Measurements from ENCODE around the gene GBE1. TPM values are rescaled to one million over a fixed set of nuclear protein-coding genes. Genes with fewer than 3 reads are reported as not detected.

The GBE1 gene
- total RNA-seq, 5 donors from 2014 or later (not counting 1 experiment from before 2014, with no cell fraction given), result 8.1 to 9.2 (median 8.7) TPM

DNA sequence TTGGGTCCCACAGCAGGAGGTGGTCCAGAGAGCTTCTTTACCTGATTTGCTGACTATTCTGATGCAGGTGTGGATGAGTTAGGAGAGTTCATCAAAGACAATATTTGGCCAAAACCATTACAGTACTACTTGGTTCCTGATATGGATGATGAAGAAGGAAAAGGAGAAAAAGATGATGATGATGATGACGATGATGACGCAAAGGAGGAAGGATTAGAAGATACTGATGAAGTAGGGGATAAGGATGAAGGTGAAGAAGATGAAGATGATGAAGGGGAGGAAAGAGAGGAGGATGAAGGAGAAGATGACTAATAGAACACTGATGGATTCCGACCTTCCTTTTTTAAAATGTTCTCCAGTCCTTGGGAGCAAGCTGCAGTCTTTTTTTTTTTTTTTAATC lies 148.7 kb downstream of the GBE1 start:
- H3K27me3 Mint-ChIP-seq, result no peaks in the 10 kb centered on the region
- no peak overlapping the region for H3K27ac Mint-ChIP-seq
- H3K36me3 ChIP-seq (ENCODE audit: control insufficient read depth in 2 of 2, extremely low read depth in 1 of 2, insufficient read depth in 1 of 2, low read length in 1 of 2), result no peaks in the 10 kb centered on the region
- DNase-seq (no peak), ATAC-seq (replicated peaks in 1 of 4) (no peak)
- WGBS (ENCODE audit: insufficient coverage), result 94% methylated on average over 2 of the region's 3 CpGs
- H3K4me1 Mint-ChIP-seq, result no peaks in the 10 kb centered on the region
- H3K9me3 ChIP-seq, result no peaks in the 10 kb centered on the region
- no peak overlapping the region for H3K4me3 ChIP-seq (ENCODE audit: control insufficient read depth in 1 of 2, extremely low read depth in 1 of 2, low read length in 1 of 2)
- H3K27me3 ChIP-seq (replicated peaks in 1 of 2; ENCODE audit: control insufficient read depth in 2 of 2, extremely low read depth in 1 of 2, insufficient read depth in 2 of 2, low read length in 1 of 2), result no peaks in the 10 kb centered on the region
- no peaks in the 10 kb centered on the region for H3K9me3 Mint-ChIP-seq
- ChIA-PET CTCF (no interaction called here), POLR2A (no interaction called here)
- no peaks in the 10 kb centered on the region for H3K4me1 ChIP-seq (ENCODE audit: control insufficient read depth in 1 of 2, extremely low read depth in 1 of 2, insufficient read depth in 2 of 2, low read length in 2 of 2)
- H3K4me3 Mint-ChIP-seq, result no peak overlapping the region
- peaks cover 5% of the 10 kb centered on the region for H3K36me3 Mint-ChIP-seq
- H3K27ac ChIP-seq (ENCODE audit: low read length), result no peak overlapping the region

DNA sequence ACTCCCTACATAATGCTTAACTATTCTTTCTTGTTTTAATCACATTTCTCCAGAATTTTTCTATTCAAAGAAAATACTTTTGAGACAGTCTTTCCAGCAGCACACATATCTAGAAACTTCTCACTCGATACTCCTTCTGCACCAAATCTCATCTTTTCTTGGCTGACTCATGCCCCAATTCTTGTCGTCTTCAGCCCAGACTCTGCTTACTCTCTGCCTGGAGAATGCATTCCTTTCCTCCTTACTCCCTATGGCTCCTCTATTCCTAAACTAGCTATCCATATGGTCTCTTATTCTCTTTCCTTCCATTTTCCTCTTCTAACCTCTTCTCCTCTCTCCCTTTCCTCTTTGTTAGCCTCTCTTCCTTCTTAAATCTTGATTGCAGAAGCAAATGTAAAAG lies 158.7 kb downstream of the GBE1 start:
- Histone ChIP-seq H3K27me3 (replicated peaks in 1 of 2; ENCODE audit: control insufficient read depth in 2 of 2, extremely low read depth in 1 of 2, insufficient read depth in 2 of 2, low read length in 1 of 2) (no peaks in the 10 kb centered on the region), H3K9me3 (no peaks in the 10 kb centered on the region), H3K36me3 (ENCODE audit: control insufficient read depth in 2 of 2, extremely low read depth in 1 of 2, insufficient read depth in 1 of 2, low read length in 1 of 2) (no peaks in the 10 kb centered on the region), H3K4me1 (ENCODE audit: control insufficient read depth in 1 of 2, extremely low read depth in 1 of 2, insufficient read depth in 2 of 2, low read length in 2 of 2) (no peaks in the 10 kb centered on the region), H3K27ac (ENCODE audit: low read length) (no peak overlapping the region), H3K4me3 (ENCODE audit: control insufficient read depth in 1 of 2, extremely low read depth in 1 of 2, low read length in 1 of 2) (no peak overlapping the region)
- WGBS (ENCODE audit: insufficient coverage), result 92% methylated on average over 2 of the region's 2 CpGs
- H3K27me3 Mint-ChIP-seq, result no peaks in the 10 kb centered on the region
- POLR2A ChIA-PET, result no interaction called here
- no peaks in the 10 kb centered on the region for H3K4me1 Mint-ChIP-seq
- no peak overlapping the region for H3K4me3 Mint-ChIP-seq
- CTCF ChIA-PET, result interaction anchor here in 1 of 2 donors (0.6 kb wide), 1 partner anchor 428 kb away, joined by 4 read pairs; no protein-coding TSS in a partner anchor
- no peaks in the 10 kb centered on the region for H3K9me3 Mint-ChIP-seq
- H3K27ac Mint-ChIP-seq, result no peak overlapping the region
- no peak for ATAC-seq (replicated peaks in 1 of 4)
- no peaks in the 10 kb centered on the region for H3K36me3 Mint-ChIP-seq
- DNase-seq, result no peak

DNA sequence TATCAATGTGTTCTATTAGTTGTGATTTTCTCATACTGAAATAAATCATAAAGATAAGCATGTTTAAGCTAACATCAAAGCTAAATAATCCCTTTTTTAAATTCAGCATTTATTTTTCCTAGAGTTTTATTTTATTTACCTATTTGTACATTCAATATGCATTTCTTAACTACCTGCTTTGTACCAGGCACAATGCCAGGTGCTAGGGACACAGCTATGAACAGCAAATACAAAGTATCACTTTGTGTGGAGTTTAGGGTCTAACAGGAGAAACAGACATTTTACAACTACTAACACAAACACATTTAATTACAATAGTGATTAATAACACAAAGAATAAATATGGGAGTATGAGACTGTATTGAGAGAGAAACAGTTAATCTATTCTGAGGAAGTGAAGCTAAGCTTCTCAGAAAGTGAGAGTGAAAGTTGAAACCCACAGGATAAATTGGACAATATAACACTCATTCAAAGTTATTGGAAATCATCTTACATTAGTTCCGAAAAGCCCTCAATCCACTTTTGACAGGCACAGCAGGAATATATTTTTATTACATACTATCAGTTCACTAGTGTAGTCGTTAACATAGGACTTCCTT lies 159.6 kb downstream of the GBE1 start:
- Histone ChIP-seq H3K4me1 (ENCODE audit: control insufficient read depth in 1 of 2, extremely low read depth in 1 of 2, insufficient read depth in 2 of 2, low read length in 2 of 2) (no peaks in the 10 kb centered on the region), H3K4me3 (ENCODE audit: control insufficient read depth in 1 of 2, extremely low read depth in 1 of 2, low read length in 1 of 2) (no peak overlapping the region), H3K36me3 (ENCODE audit: control insufficient read depth in 2 of 2, extremely low read depth in 1 of 2, insufficient read depth in 1 of 2, low read length in 1 of 2) (no peaks in the 10 kb centered on the region), H3K27ac (ENCODE audit: low read length) (no peak overlapping the region), H3K27me3 (replicated peaks in 1 of 2; ENCODE audit: control insufficient read depth in 2 of 2, extremely low read depth in 1 of 2, insufficient read depth in 2 of 2, low read length in 1 of 2) (no peaks in the 10 kb centered on the region), H3K9me3 (no peaks in the 10 kb centered on the region)
- no peak for DNase-seq
- H3K36me3 Mint-ChIP-seq, result no peaks in the 10 kb centered on the region
- ChIA-PET CTCF (interaction anchor here in 1 of 2 donors (0.6 kb wide), 1 partner anchor 429 kb away, joined by 4 read pairs; no protein-coding TSS in a partner anchor), POLR2A (no interaction called here)
- no peaks in the 10 kb centered on the region for H3K27me3 Mint-ChIP-seq
- no CpG with 5 or more reads among the region's 2 CpGs for WGBS (ENCODE audit: insufficient coverage)
- no peak for ATAC-seq (replicated peaks in 1 of 4)
- H3K9me3 Mint-ChIP-seq, result no peaks in the 10 kb centered on the region
- no peak overlapping the region for H3K27ac Mint-ChIP-seq
- H3K4me3 Mint-ChIP-seq, result no peak overlapping the region
- H3K4me1 Mint-ChIP-seq, result no peaks in the 10 kb centered on the region

DNA sequence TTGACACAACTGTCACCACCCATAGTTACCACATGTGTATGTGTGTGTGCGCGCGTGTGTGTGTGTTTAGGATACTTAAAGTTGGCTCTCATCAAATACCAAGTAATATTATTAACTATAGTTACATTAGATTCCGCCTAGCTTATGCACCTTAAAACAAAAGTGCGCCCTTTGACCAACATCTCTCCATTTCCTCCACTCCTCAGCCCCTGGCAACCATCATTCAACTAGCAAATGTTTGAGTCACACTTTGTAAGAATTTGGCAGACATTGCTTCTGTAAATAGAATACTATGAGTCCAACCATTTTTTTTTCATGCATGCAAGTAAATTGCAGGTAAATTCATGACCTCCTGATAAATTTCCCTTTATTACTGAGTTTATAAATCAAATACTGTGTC lies 169.3 kb downstream of the GBE1 start:
- Mint-ChIP-seq H3K4me3 (no peak overlapping the region), H3K4me1 (no peaks in the 10 kb centered on the region), H3K9me3 (no peaks in the 10 kb centered on the region), H3K36me3 (peaks cover 20% of the 10 kb centered on the region), H3K27me3 (no peaks in the 10 kb centered on the region), H3K27ac (no peak overlapping the region)
- ChIA-PET CTCF (no interaction called here), POLR2A (no interaction called here)
- no peaks in the 10 kb centered on the region for H3K36me3 ChIP-seq (ENCODE audit: control insufficient read depth in 2 of 2, extremely low read depth in 1 of 2, insufficient read depth in 1 of 2, low read length in 1 of 2)
- no CpG with 5 or more reads among the region's 5 CpGs for WGBS (ENCODE audit: insufficient coverage)
- H3K9me3 ChIP-seq, result no peaks in the 10 kb centered on the region
- H3K27me3 ChIP-seq (replicated peaks in 1 of 2; ENCODE audit: control insufficient read depth in 2 of 2, extremely low read depth in 1 of 2, insufficient read depth in 2 of 2, low read length in 1 of 2), result no peaks in the 10 kb centered on the region
- DNase-seq (no peak), ATAC-seq (replicated peaks in 1 of 4) (no peak)
- H3K27ac ChIP-seq (ENCODE audit: low read length), result no peak overlapping the region
- no peak overlapping the region for H3K4me3 ChIP-seq (ENCODE audit: control insufficient read depth in 1 of 2, extremely low read depth in 1 of 2, low read length in 1 of 2)
- no peaks in the 10 kb centered on the region for H3K4me1 ChIP-seq (ENCODE audit: control insufficient read depth in 1 of 2, extremely low read depth in 1 of 2, insufficient read depth in 2 of 2, low read length in 2 of 2)

DNA sequence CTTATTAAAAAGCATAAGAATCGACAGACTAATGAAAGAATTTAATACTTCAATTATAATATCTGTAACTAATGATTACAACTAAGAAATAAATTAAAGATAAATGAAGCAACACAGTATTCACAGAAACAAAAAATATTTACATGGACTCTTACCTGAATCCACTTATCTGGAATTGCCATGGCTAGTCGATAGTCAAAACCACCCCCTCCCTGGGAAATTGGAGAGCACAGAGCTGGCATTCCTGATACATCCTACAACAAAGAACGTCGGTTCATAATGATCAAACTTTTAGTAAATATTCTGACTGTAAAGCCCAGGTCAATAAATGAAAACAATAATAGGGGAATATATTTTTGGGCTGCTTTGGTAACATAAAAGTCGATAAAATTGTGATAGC lies 175.5 kb downstream of the GBE1 start:
- H3K9me3 ChIP-seq, result no peaks in the 10 kb centered on the region
- H3K4me3 Mint-ChIP-seq, result no peak overlapping the region
- 100% methylated on average over 1 of the region's 5 CpGs for WGBS (ENCODE audit: insufficient coverage)
- peaks cover 9% of the 10 kb centered on the region for H3K36me3 Mint-ChIP-seq
- no peak for ATAC-seq (replicated peaks in 1 of 4)
- H3K27me3 Mint-ChIP-seq, result no peaks in the 10 kb centered on the region
- no peaks in the 10 kb centered on the region for H3K27me3 ChIP-seq (replicated peaks in 1 of 2; ENCODE audit: control insufficient read depth in 2 of 2, extremely low read depth in 1 of 2, insufficient read depth in 2 of 2, low read length in 1 of 2)
- no peaks in the 10 kb centered on the region for H3K4me1 Mint-ChIP-seq
- no peak overlapping the region for H3K4me3 ChIP-seq (ENCODE audit: control insufficient read depth in 1 of 2, extremely low read depth in 1 of 2, low read length in 1 of 2)
- no peak for DNase-seq
- POLR2A ChIA-PET, result interaction anchor here in 1 of 2 donors (0.5 kb wide), 1 partner anchor 246 kb away, joined by 4 read pairs; no protein-coding TSS in a partner anchor
- H3K27ac Mint-ChIP-seq, result no peak overlapping the region
- H3K36me3 ChIP-seq (ENCODE audit: control insufficient read depth in 2 of 2, extremely low read depth in 1 of 2, insufficient read depth in 1 of 2, low read length in 1 of 2), result no peaks in the 10 kb centered on the region
- CTCF ChIA-PET, result no interaction called here
- no peaks in the 10 kb centered on the region for H3K9me3 Mint-ChIP-seq
- H3K4me1 ChIP-seq (ENCODE audit: control insufficient read depth in 1 of 2, extremely low read depth in 1 of 2, insufficient read depth in 2 of 2, low read length in 2 of 2), result peaks cover 0 to 2% of the 10 kb centered on the region in 2 experiments
- H3K27ac ChIP-seq (ENCODE audit: low read length), result no peak overlapping the region

DNA sequence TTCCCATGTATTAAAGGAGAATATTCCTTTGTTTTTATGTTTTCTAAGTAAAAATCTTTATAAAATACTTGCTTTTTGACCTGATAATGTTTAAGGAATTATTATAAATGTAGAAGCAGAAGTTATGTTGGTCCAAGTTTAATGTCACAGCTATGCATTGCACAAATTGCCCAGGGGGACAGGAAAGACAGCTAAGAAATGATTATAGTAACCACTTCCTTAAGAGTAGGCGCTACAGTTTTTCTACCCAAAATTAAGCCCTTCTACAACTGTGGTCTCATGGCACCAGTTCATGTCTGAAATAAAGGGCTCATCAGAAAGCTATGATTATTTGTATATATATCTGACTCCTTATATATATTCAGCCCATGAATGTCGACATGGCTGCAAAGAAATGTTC lies 176.4 kb downstream of the GBE1 start:
- peaks cover 0 to 2% of the 10 kb centered on the region in 2 experiments for H3K4me1 ChIP-seq (ENCODE audit: control insufficient read depth in 1 of 2, extremely low read depth in 1 of 2, insufficient read depth in 2 of 2, low read length in 2 of 2)
- no peaks in the 10 kb centered on the region for H3K9me3 Mint-ChIP-seq
- H3K36me3 ChIP-seq (ENCODE audit: control insufficient read depth in 2 of 2, extremely low read depth in 1 of 2, insufficient read depth in 1 of 2, low read length in 1 of 2), result no peaks in the 10 kb centered on the region
- WGBS (ENCODE audit: insufficient coverage), result no CpG with 5 or more reads among the region's 2 CpGs
- H3K27me3 Mint-ChIP-seq, result no peaks in the 10 kb centered on the region
- H3K27ac ChIP-seq (ENCODE audit: low read length), result no peak overlapping the region
- no peaks in the 10 kb centered on the region for H3K9me3 ChIP-seq
- no peak overlapping the region for H3K4me3 Mint-ChIP-seq
- DNase-seq (no peak), ATAC-seq (replicated peaks in 1 of 4) (no peak)
- no peak overlapping the region for H3K27ac Mint-ChIP-seq
- ChIA-PET CTCF (no interaction called here), POLR2A (no interaction called here)
- no peaks in the 10 kb centered on the region for H3K4me1 Mint-ChIP-seq
- peaks cover 4% of the 10 kb centered on the region for H3K36me3 Mint-ChIP-seq
- no peaks in the 10 kb centered on the region for H3K27me3 ChIP-seq (replicated peaks in 1 of 2; ENCODE audit: control insufficient read depth in 2 of 2, extremely low read depth in 1 of 2, insufficient read depth in 2 of 2, low read length in 1 of 2)
- no peak overlapping the region for H3K4me3 ChIP-seq (ENCODE audit: control insufficient read depth in 1 of 2, extremely low read depth in 1 of 2, low read length in 1 of 2)
